HG03342 (cell line): ENCODE measurements around the gene CES1.
"Not testable (repeated sequence)": the region's sequence is repeated elsewhere in the genome, so short reads cannot be mapped to it uniquely, and the experiment has no call there.

Experiments used
- ATAC-seq: cut with Tn5 transposase; IDR thresholded peaks from one replicate; pipeline ENCODE4 v1.9.1; 2021; ENCODE audit warnings: mild to moderate bottlenecking, moderate library complexity; ENCODE audit not compliant: unreplicated experiment

The CES1 gene

GRCh38 chr16:55792934-55793374, 39.9 kb downstream of the CES1 start:
- ATAC-seq: not testable (repeated sequence)

GRCh38 chr16:55791512-55791911, 41.4 kb downstream of the CES1 start:
- not testable (repeated sequence) for ATAC-seq

GRCh38 chr16:55790240-55790639, 42.7 kb downstream of the CES1 start:
- not testable (repeated sequence) for ATAC-seq

- not testable (repeated sequence) for ATAC-seq
Measured at GRCh38 chr16:55782793-55783091, 50.2 kb downstream of the CES1 start.

- not testable (repeated sequence) for ATAC-seq
Measured at GRCh38 chr16:55782091-55782792, 50.7 kb downstream of the CES1 start.

GRCh38 chr16:55781456-55781855, 51.4 kb downstream of the CES1 start:
- ATAC-seq: not testable (repeated sequence)

- ATAC-seq: not testable (repeated sequence)
Measured at GRCh38 chr16:55780095-55780407, 52.8 kb downstream of the CES1 start.

- ATAC-seq: no peak
Measured at GRCh38 chr16:55779402-55780094, 53.3 kb downstream of the CES1 start.

- ATAC-seq: no peak
Measured at GRCh38 chr16:55778757-55779156, 54.1 kb downstream of the CES1 start.

GRCh38 chr16:55775857-55776256, 57.0 kb downstream of the CES1 start:
- ATAC-seq: no peak

- ATAC-seq: no peak
Measured at GRCh38 chr16:55773859-55774549, 58.9 kb downstream of the CES1 start.

GRCh38 chr16:55765161-55765560, 67.7 kb downstream of the CES1 start:
- no peak for ATAC-seq

GRCh38 chr16:55760310-55761001, 72.4 kb downstream of the CES1 start:
- ATAC-seq: no peak

- not testable (repeated sequence) for ATAC-seq
Measured at GRCh38 chr16:55759965-55760309, 73.0 kb downstream of the CES1 start.

- not testable (repeated sequence) for ATAC-seq
Measured at GRCh38 chr16:55757595-55758527, 75.0 kb downstream of the CES1 start.

- ATAC-seq: no peak
Measured at GRCh38 chr16:55756963-55757362, 75.9 kb downstream of the CES1 start.

- no peak for ATAC-seq
Measured at GRCh38 chr16:55754056-55754455, 78.8 kb downstream of the CES1 start.

- ATAC-seq: not testable (repeated sequence)
Measured at GRCh38 chr16:55753145-55753631, 79.7 kb downstream of the CES1 start.
